GM10266 (cell line): ENCODE measurements around the gene VNN1.

Experiments used
- DNase-seq: peaks from one replicate; pipeline ENCODE4 v3.0.0; 2012; ENCODE audit errors: extremely low spot score
- CTCF ChIP-seq: IDR thresholded peaks from 2 replicates; pipeline ENCODE4 v1.5.1; 2012; ENCODE audit warnings: mild to moderate bottlenecking, low read depth; ENCODE audit not compliant: control insufficient read depth, insufficient read depth; ENCODE audit errors: missing control alignments

VNN1 gene

GRCh38 chr6:132634796-132635195 is 79.1 kb downstream of the VNN1 start:
- TF ChIP-seq CTCF: no peak
- no peak for DNase-seq

GRCh38 chr6:132633362-132633761 is 80.5 kb downstream of the VNN1 start:
- DNase-seq: no peak
- TF ChIP-seq CTCF: no peak
